HG02610 (cell line): ENCODE data around the gene ITGAE.
A peak's percentile ranks its signal among the peaks of the same experiment; 100 is the strongest.
"Not testable (repeated sequence)": the region's sequence is repeated elsewhere in the genome, so short reads cannot be mapped to it uniquely, and the experiment has no call there.

Experiments
- ATAC-seq: cut with Tn5 transposase; IDR thresholded peaks from one replicate; pipeline ENCODE4 v1.9.1; 2021; ENCODE audit warnings: mild to moderate bottlenecking, moderate library complexity; ENCODE audit not compliant: unreplicated experiment

ITGAE gene

GRCh38 chr17:3734911-3735276, 66.1 kb downstream of the ITGAE start:
- not testable (repeated sequence) for ATAC-seq

- ATAC-seq, result peak; percentile 73
Measured at GRCh38 chr17:3732210-3732621, 68.8 kb downstream of the ITGAE start.

- no peak for ATAC-seq
Measured at GRCh38 chr17:3730881-3731429, 70.0 kb downstream of the ITGAE start.

- no peak for ATAC-seq
Measured at GRCh38 chr17:3729881-3730280, 71.1 kb downstream of the ITGAE start.

- not testable (repeated sequence) for ATAC-seq
Measured at GRCh38 chr17:3728099-3728498, 72.9 kb downstream of the ITGAE start.

- no peak for ATAC-seq
Measured at GRCh38 chr17:3727041-3727440, 73.9 kb downstream of the ITGAE start.

GRCh38 chr17:3724378-3725077, 76.5 kb downstream of the ITGAE start:
- no peak for ATAC-seq

- ATAC-seq, result peak; percentile 72
Measured at GRCh38 chr17:3723556-3724377, 77.2 kb downstream of the ITGAE start, which contains the start of gene HASPIN. TSS of gene HASPIN (plus strand) at chr17:3723903. CDS start at chr17:3723936, 33 bp downstream.

- no peak for ATAC-seq
Measured at GRCh38 chr17:3723188-3723555, 77.8 kb downstream of the ITGAE start.

GRCh38 chr17:3722716-3723115, 78.3 kb downstream of the ITGAE start:
- ATAC-seq, result no peak

- ATAC-seq, result no peak
Measured at GRCh38 chr17:3719265-3719664, 81.7 kb downstream of the ITGAE start.

- ATAC-seq, result no peak
Measured at GRCh38 chr17:3718201-3718600, 82.8 kb downstream of the ITGAE start.

GRCh38 chr17:3715296-3715695, 85.7 kb downstream of the ITGAE start:
- ATAC-seq, result no peak

GRCh38 chr17:3712811-3713463, 88.1 kb downstream of the ITGAE start:
- ATAC-seq, result peak; percentile 33

GRCh38 chr17:3710951-3711383, 90.0 kb downstream of the ITGAE start:
- ATAC-seq, result peak; percentile 90

GRCh38 chr17:3708366-3708765, 92.6 kb downstream of the ITGAE start:
- no peak for ATAC-seq

GRCh38 chr17:3705718-3705984, 95.3 kb downstream of the ITGAE start:
- not testable (repeated sequence) for ATAC-seq

- no peak for ATAC-seq
Measured at GRCh38 chr17:3704931-3705717, 95.9 kb downstream of the ITGAE start.

- not testable (repeated sequence) for ATAC-seq
Measured at GRCh38 chr17:3702041-3702539, 98.9 kb downstream of the ITGAE start.

- ATAC-seq, result no peak
Measured at GRCh38 chr17:3699951-3700350, 101.0 kb downstream of the ITGAE start.

GRCh38 chr17:3698139-3698538, 102.8 kb downstream of the ITGAE start:
- no peak for ATAC-seq
